Hematopoietic multipotent progenitor cell (in vitro differentiated cells): Measurements from ENCODE around the gene FBXO28. TPM values are rescaled to one million over a fixed set of nuclear protein-coding genes. Genes with fewer than 3 reads are reported as not detected.
A peak's percentile ranks its signal among the peaks of the same experiment; 100 is the strongest.

Experiments
- DNase-seq, 3 donors: peaks; one replicate each; pipeline ENCODE4 v3.0.0-alpha.2; 2011 to 2015; ENCODE audit warnings: low read depth in 2 of 3, low spot score in 2 of 3
- total RNA-seq: library from RNA; depleted of rRNA; stranded (reverse); fragments of >200 nt; gene quantifications from one replicate; pipeline ENCODE4 v1.2.3, GENCODE V29; 2012

Gene FBXO28
- total RNA-seq, 1 donor: 17.0 TPM

DNA sequence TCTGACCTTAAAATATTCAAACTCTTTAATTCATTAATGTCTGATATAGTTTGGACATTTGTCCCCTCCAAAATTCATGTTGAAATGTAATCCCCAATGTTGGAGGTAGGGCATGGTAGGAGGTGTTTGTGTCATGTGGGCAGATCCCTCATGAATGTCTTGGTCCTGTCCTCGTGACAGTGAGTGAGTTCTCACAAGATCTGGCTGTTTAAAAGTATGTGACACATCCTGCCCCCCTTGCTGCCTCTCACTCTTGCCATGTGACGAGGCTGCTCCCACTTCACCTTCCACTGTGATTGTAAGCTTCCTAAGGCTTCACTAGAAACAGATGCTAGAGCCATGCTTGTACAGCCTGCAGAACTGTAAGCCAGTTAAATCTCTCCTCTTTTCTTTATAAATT is 21.3 kb upstream of the FBXO28 start:
- no peak for DNase-seq

DNA sequence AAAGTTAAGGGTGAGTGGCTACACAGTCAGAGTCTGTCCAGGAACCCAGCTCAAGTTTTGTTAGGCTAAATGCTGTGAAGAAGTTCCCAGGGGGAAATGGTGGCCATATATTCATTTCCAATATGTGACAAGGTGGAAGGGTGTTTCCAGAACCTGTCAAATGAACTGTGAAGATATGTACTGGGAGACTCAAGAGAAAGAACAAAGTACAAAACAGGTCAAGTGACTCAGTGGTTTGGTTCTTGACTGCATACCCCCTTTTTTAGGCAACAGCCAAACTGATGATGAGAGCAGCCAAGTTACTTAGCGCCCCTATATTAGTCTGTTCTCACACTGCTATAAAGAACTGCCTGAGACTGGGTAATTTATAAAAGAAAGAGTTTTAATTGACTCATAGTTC is 18.6 kb upstream of the FBXO28 start:
- no peak for DNase-seq

DNA sequence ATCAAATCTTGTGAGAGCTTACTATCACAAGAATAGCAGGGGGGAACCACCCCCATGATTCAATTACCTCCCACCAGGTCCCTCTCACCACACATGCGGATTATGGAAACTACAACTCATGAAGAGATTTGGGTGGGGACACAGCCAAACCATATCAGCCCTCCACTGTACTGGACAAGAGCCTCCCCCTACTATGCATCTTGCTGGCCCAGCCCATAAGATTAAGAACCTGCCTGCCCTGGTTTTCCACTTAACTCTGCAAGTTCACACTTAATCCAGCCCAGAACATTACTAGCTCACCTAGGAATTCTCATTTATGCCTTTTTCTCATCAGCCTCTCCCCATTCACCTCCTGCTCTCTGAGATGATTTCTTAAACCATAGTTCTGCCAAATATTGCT is 18.0 kb upstream of the FBXO28 start:
- DNase-seq: no peak

DNA sequence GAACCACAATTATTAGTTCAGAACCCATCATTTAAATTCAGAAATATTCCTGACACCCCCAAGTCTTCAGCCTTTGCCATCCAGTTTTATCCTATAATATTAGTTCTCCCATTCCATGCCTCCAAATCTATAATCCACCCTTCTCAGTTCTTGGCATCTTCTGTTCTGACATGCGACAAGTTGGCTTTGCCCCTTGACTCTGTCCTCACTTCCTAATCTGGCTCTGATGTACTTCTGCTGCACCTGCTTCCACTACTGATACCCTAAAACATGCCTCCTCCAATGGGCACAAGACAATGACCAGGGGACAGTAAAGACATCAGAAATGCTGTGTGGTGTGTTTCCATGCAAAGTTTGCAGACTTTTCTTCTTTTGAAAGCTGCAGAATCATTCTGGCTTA is 17.1 kb upstream of the FBXO28 start:
- no peak for DNase-seq

DNA sequence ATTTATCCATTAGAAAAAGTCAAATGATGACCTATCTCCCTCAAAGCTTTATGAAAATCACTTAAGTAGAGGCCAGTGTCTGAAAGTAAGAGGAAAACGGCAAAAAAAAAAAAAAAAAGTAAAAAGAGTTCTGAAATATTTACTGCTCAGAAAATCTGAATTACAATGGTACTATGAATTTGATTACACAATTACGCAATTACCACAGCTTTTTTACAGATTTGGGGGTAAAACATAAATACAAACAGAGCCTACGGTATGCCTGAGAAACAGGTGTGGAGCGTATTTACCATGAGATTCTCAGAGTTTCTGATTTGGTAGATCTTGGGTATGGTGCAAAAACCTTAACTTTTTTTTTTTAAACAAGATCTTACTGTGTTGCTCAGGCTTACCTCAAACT is 15.9 kb upstream of the FBXO28 start:
- no peak for DNase-seq

DNA sequence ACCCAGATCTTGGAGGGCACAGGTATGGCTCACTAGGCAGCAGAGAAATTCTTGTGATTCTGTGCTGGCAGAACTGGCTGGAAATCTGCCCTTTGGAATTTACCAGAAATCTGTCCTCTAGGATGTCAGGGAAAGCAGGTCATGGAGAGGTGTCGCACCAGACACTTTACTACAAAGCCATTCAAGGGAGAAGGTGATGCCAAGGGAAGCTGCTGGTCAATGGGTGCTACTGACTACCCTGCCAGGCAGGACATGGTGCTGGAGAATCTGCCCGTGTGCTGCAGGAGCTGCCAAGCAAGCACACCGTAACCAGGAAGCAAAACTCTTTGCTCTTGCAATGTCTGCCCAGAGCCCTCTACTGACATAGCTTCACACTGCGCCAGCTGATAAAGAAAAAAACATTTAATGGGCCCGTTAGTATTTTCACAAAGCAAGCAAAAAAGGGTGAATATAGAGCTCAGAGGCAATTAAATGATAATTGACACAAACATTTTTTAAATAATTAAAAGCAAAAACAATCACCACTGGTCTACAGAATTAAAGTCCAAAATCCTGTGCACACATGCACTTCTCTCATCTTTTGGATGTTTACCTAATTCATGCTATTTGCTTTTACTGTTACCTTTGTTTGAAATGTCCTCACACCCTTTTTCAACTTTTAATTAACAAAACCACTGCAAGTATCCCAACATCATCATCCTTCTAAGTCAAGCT is 7.2 kb upstream of the FBXO28 start:
- DNase-seq: peak in 2 of 3 donors; percentile 22 to 41

DNA sequence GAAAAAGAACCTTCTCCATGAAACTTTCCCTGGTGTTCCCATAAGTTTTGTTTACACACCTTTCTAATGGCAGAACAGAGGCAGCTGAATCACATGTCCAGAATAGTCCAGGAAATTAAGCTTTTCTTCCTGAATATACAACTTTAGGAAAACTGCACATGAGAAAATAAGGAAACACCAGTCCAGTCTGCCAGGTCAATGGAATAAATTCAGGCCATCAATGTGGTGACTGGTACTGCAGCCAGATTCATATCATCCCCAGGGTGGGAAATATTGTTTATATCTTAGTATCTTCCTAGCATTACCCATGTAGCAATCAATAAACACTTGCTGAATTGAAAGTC is 6.7 kb upstream of the FBXO28 start:
- no peak for DNase-seq

DNA sequence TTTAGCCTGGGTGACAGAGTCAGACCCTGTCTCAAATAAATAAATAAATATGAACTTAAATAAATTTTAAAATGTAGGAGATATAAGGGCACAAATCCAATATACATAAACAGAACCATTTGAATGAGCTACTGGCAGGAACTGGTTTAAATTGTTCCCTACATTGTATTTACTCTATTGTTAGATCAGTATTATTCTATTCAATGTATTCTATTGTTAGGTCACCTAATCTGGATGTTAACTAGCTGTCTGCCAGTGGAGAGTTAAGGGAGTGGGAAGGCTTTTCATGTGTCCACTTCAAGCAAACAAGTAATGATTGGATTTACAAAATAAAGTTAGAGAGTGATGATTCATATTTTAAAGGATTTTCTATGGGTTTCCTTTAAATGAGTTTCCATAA is 4.9 kb upstream of the FBXO28 start:
- no peak for DNase-seq

DNA sequence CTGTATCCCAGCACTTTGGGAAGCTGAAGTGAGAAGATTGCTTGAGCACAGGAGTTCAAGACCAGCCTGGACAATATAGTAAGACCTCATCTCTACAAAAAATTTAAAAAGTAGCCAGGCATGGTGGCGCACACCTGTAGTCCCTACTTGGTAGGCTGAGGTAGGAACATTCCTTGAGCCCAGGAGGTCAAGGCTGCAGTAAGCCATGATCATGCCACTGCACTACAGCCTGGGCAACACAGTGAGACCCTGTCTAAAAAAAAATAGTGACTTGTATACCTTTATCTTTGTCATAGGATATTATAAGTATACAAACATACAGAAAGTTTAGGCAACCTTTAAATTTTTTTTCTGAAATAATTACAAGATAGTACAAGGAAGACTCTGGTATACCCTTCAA is 3.9 kb upstream of the FBXO28 start:
- DNase-seq: no peak

DNA sequence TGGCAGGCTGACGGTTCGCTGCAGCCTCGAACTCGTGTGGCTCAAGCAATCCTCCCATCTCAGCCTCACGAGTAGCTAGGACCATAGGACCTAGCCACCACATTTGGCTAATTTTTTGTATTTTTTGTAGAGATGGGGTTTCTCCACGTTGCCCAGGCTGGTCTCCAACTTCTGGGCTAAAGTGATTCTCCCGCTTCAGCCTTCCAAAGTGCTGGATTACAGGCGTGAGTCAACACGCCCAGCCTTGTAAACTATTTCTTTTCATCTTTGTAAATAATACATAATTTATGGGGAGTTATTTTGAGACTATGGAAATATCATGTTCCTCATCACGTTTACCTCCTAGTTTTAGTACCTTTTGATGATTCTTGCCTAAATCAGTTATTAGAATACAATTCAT is 906 bp upstream of the FBXO28 start:
- no peak for DNase-seq

DNA sequence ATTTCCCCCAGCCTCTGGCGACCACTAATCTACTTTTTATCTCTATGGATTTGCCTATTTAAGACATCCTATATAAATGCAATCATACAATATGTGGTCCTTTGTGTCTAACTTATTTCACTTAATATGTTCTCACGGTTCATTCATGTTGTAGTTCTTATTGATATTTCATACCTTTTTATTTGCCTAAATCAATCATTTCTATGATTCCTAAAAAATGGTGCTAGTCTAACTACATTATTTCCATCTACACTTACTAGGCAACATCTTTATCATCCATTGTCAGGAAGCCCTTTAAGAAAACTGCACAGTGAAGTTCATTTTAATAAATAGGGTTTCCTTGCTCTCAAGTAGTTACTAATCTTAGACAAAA is 380 bp upstream of the FBXO28 start:
- DNase-seq: no peak

DNA sequence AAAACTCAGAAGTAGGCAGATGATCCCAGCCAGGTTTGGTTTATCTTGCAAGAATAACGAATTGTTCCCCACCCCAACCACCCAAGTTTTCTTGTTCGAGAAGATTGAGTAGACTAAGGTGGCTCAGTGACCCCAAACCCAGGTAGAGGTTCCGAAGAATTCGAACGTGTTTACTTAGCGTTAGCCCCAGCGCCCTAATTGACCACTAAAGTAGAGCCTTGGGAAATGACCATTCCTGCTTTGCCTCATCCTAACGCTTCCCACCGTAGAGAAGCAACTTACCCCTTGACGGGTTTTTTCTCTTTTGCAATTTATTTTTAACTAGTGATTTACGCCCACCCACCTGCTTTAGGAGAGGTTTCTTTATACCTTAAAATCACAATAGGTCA is 870 bp downstream of the FBXO28 start:
- DNase-seq: no peak

DNA sequence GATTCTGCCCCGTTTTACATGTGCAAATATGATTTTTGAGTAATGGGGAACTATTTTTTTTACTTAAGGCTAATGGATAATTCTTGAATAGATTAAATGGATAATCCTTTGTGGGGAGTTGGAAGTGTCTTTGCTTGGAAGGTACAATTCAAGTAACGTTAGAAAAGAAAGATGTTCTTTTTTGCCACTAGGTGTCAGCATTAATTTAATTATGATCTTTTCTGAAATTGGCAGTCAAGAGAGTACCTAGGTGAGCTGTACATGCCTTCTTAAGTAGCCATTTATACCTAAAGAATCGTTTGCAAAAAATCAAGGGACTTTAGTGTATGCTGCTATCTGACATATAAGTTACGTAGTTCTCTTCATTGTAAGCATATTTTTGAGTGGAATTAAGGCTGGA is 2.2 kb downstream of the FBXO28 start:
- DNase-seq: peak in 2 of 3 donors; percentile 39 to 71

DNA sequence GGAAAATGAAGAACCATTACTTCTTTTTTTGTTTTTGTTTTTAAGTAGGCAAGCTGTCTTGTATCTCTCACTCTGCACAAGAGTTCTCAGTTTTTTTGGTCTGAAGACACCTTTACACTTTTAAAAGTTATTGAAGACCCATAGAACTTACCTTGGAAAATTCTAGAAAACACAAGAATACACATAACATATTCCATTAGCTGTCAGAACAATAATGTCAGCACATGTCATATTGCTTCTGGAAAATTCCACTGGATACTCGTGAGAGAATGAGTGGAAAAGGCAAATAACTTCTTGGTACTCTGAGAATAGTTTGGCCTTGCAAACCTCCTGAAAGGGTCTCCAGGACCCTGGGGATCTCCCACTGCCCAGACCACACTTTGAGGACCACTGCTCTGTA is 4.8 kb downstream of the FBXO28 start:
- DNase-seq: no peak

DNA sequence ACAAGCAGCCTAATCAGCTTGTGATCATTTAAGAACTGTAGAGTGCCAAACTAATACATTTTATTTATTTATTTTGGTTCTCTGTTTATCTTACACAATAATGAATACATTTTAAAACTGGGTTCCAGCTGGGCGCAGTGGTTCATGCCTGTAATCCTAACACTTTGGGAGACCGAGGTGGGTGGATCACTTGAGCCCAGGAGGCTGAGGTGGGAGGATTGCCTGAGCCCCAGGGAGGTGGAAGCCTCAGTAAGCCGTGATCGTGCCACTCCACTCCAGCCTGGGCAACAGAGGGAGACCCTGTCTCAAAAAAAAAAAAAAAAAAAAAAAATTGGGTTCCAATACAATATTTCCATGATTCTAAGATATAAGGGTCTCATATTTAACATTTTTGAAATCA is 9.2 kb downstream of the FBXO28 start:
- DNase-seq: no peak

DNA sequence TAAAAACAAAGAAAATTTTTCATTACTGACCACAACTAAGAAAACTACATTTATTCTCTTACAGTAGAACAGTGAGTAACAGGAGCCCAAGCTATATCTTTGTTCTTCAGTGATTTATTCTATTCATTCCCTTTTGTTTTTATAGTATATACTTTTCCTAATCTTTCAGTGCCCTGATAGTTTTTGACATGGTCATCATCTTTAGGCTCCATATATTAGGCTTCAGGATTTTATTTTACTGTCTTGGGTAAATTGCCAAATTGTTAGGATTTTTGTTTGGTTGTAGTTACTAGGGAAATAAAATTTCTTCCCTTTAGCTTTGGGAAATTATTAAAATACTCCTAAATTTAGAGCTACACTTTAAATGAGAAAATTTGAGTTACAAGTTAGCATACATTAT is 10.3 kb downstream of the FBXO28 start:
- DNase-seq: no peak

DNA sequence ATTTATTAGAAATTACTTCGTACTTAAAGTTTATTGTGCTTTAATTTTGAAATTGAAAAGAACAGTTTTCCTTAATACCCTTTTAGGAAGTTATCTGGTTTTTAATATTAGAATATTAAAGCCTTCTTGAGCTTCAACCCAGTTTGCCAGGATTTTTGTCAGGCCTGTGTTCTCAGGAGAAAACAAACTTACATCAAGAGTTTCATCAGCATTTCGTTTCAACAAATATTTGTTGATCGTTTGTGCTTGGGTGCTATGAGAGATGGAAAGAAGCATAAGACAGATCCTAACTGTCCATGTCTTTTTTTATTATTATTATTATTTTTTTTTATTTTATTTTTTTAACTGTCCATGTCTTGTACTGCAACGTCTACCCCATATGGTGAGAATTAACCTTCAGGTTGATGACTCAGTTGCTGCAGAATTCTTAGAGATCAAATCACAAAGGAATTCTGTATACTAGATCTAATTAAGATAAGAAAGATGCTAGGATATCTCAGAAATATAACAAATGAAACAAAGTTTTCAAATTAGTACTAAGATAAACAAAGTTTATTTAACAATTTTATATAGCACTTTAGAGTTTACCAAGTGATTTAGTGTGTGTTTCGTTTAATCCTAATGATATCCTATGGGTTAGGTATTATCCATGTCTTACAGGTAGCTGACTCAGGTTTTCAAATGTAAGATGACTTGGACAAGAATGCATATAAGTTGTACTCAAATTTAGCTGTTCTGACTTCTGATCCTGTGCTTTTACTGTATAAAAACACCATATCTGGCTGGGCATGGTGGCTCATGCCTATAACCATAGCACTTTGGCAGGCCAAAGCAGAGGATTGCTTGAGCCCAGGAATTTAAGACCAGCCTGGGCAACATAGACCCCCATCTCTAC is 14.3 kb downstream of the FBXO28 start:
- no peak for DNase-seq

DNA sequence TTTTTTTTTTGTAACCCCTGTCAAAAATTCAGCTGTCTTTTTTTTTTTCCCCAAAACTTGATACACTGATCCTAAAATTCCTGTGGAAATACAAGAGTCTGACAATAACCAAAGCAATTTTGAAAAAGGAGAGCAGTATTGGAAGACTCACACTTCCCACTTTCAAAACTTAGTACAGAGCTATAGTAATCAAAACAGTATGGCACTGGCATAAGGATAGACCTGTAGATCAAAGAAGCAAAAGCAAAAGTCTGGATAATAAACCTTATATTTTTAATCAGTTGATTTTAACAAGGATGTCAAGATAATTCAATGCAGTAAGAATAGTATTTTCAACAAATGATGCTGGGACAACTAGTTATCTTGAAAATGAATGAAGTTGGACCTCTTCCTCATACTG is 17.3 kb downstream of the FBXO28 start:
- DNase-seq: no peak

DNA sequence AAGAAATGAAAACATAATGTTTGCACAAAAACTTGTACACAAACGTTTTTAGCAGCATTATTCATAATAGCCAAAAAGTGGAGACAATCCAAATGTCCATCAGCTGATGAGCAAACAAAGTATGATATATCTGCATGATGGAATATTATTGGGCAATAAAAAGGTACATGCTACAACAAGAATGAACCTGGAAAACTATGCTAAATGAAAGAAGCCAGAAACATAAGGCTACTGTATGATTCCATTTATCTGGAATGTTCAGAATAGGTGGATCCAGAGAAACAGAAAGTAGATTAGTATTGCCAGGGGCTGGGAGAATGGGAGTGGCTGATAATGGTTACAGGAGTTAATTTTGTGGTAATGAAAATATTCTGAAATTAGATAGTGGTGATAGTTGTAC is 19.0 kb downstream of the FBXO28 start:
- no peak for DNase-seq

DNA sequence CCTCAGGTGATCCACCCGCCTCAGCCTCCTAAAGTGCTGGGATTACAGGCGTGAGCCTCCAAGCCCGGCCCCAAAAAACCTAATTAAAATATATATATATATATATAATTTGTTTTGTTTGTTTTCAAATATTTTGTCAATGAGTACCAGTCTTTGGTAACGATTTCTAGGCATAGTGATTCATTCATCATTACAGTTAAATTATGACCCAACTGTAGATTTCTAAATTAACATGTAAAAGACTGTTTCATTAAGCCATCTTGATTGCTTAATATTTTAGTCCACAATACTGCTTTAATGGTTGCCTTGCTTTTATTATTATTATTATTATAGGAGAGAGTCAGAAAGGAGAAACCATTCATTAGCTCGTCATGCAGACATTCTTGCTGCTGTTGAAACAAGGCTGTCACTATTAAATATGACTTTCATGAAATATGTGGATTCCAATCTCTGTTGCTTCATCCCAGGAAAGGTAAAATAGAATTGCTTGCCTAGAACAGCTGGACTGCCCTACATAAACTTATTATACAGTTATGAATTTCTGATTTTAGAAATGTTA is 19.9 kb downstream of the FBXO28 start:
- DNase-seq: no peak

DNA sequence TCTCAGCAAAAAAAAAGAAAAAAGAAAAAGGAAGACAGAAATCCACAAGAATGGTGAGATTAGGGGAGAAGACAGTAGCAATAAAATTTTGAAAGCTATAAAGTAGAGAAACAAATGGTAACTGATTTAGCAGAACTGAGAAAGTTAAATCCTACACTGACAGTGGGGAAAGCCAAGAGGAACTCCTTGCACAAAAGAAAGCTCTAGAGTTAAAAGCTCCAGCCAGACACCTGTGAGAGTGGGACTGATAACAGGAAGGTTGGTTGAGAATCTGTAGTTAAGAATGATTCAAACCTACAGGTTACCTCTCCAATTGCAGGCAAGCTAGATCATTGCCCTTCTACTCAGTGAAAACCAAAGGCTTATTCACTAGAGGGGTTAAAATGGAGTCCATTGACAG is 23.6 kb downstream of the FBXO28 start:
- DNase-seq: no peak

DNA sequence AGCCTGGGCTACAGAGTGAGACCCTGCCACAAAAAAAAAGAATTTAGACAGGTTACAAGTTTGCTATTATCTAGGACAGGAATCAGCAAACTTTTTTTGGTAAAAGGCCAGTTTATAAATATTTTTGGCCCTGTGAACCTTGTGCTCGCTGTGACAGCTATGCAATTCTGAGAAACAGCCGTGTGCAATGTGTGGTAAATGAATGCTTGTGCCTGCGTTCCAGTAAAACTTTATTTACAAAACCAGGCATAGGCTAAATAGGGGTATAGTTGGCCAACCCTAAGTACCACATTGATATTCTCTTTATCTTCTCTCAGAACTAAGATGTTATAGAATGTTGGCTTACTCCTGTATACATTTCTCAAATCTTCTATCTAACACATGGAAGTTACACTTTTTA is 24.3 kb downstream of the FBXO28 start:
- DNase-seq: no peak
